K562 (cell line): ENCODE data around the gene EIF4E2. TPM values are rescaled to one million over a fixed set of nuclear protein-coding genes. Genes with fewer than 3 reads are reported as not detected.
A peak's percentile ranks its signal among the peaks of the same experiment; 100 is the strongest.

Experiments used
- C11orf30 ChIP-seq: fragments of 450-650 bp; IDR thresholded peaks from 2 replicates; pipeline ENCODE4 v1.6.1; 2016; ENCODE audit warnings: low read depth, mild to moderate bottlenecking
- DNMT1 ChIP-seq: fragments of 450-650 bp; IDR thresholded peaks from 2 replicates; pipeline ENCODE4 v1.6.1; 2016; ENCODE audit warnings: antibody characterized with exemption, mild to moderate bottlenecking
- MAFF ChIP-seq: IDR thresholded peaks from 2 replicates; pipeline ENCODE4 v1.6.1; 2012; ENCODE audit warnings: low read length, improper control_type of control experiment
- MAFG ChIP-seq: fragments of 450-650 bp; conservative IDR thresholded peaks from 2 replicates; pipeline ENCODE4 v1.6.1; 2016; ENCODE audit warnings: missing genetic modification characterization, missing compliant biosample characterization
- MAFK ChIP-seq: IDR thresholded peaks from 2 replicates; pipeline ENCODE4 v1.6.1; 2011; ENCODE audit warnings: low read length, improper control_type of control experiment
- MAZ ChIP-seq, 2 experiments: fragments of 450-650 bp in 1 of 2; sonication (generic) in 1 of 2; formaldehyde crosslinking; IDR thresholded peaks in 1 of 2; conservative IDR thresholded peaks in 1 of 2; 2 replicates each; pipeline versions ENCODE4 v1.4.0 to v1.5.0; 2020; ENCODE audit warnings: mild to moderate bottlenecking in 1 of 2, missing genetic modification reagents in 1 of 2
- NFYB ChIP-seq: IDR thresholded peaks from 2 replicates; pipeline ENCODE4 v1.6.1; 2011; ENCODE audit warnings: mild to moderate bottlenecking, moderate library complexity; ENCODE audit not compliant: insufficient read length; ENCODE audit errors: extremely low read depth
- RAD51 ChIP-seq: fragments of 450-650 bp; IDR thresholded peaks from 2 replicates; pipeline ENCODE4 v1.7.1; 2016; ENCODE audit warnings: low read depth, mild to moderate bottlenecking, borderline replicate concordance
- RBM22 ChIP-seq: fragments of 200-400 bp; formaldehyde crosslinking; IDR thresholded peaks from 2 replicates; pipeline ENCODE4 v1.6.1; 2018; ENCODE audit warnings: low read length, low read depth; ENCODE audit not compliant: poor library complexity, severe bottlenecking
- SAP30 ChIP-seq: fragments of 200-600 bp; sonication (generic); IDR thresholded peaks from 2 replicates; pipeline ENCODE4 v1.6.1; 2012; ENCODE audit warnings: borderline replicate concordance, low read depth, mild to moderate bottlenecking, moderate library complexity, low read length, control low read depth, inconsistent platforms; ENCODE audit not compliant: insufficient read depth, poor library complexity, severe bottlenecking
- SMARCC2 ChIP-seq: fragments of 450-650 bp; IDR thresholded peaks from 2 replicates; pipeline ENCODE4 v1.6.1; 2017; ENCODE audit warnings: antibody characterized with exemption, moderate library complexity, mild to moderate bottlenecking, low read depth
- TAF9B ChIP-seq: fragments of 450-650 bp; IDR thresholded peaks from 2 replicates; pipeline ENCODE4 v1.6.1; 2018; ENCODE audit warnings: mild to moderate bottlenecking; ENCODE audit not compliant: partially characterized antibody
- TRIM24 ChIP-seq, 2 experiments: fragments of 450-650 bp; IDR thresholded peaks; 2 replicates each; pipeline ENCODE4 v1.6.1; 2016
- ZNF121 ChIP-seq: sonication (generic); formaldehyde crosslinking; conservative IDR thresholded peaks from 2 replicates; pipeline ENCODE4 v1.8.0; 2022; ENCODE audit warnings: missing genetic modification reagents
- ZNF212 ChIP-seq: fragments of 450-650 bp; formaldehyde crosslinking; IDR thresholded peaks from 2 replicates; pipeline ENCODE4 v1.4.0; 2020; ENCODE audit warnings: mild to moderate bottlenecking
- ZNF253 ChIP-seq: fragments of 250-450 bp; sonication (Bioruptor Pico); conservative IDR thresholded peaks from 2 replicates; pipeline ENCODE4 v1.6.1; 2021; ENCODE audit warnings: mild to moderate bottlenecking
- ZNF282 ChIP-seq: sonication (generic); formaldehyde crosslinking; IDR thresholded peaks from 2 replicates; pipeline ENCODE4 v1.8.1; 2023; ENCODE audit warnings: missing genetic modification reagents
- ZNF311 ChIP-seq: fragments of 250-450 bp; sonication (Bioruptor Pico); IDR thresholded peaks from 2 replicates; pipeline ENCODE4 v1.4.0; 2020; ENCODE audit warnings: mild to moderate bottlenecking, moderate library complexity
- ZNF316 ChIP-seq: fragments of 450-650 bp; IDR thresholded peaks from 2 replicates; pipeline ENCODE4 v1.6.1; 2016
- polyA plus RNA-seq, 8 experiments: library from polyadenylated mRNA; depleted of rRNA in 4 of 8; stranded (reverse) in 5 of 8; unstranded in 3 of 8; fragments of >200 nt; fragmentation: Nextera tagmentation in 2 of 8; fragmentation: Illumina TruSeq in 1 of 8; extraction: Ambion mirVana in 2 of 8; extraction: Trizol in 1 of 8; gene quantifications; 2 replicates each; pipeline versions ENCODE4 v1.2.1 to v1.2.3, GENCODE V29; 2011 to 2014; ENCODE audit warnings: inconsistent platforms in 1 of 8, missing spikeins in 1 of 8
- total RNA-seq, 7 experiments: library from RNA; depleted of rRNA in 6 of 7; stranded (reverse); fragments of >200 nt in 6 of 7; fragmentation: Illumina TruSeq in 2 of 7; extraction: Trizol in 2 of 7; gene quantifications; 2 replicates each; pipeline versions ENCODE4 v1.2.1 to v1.2.3, GENCODE V29; 2011 to 2021; ENCODE audit warnings: low replicate concordance in 1 of 7
- TF ChIP-seq, protein P1 (sequence below): fragments of 450-650 bp; conservative IDR thresholded peaks from 2 replicates; pipeline ENCODE4 v1.6.1; 2016; ENCODE audit warnings: missing genetic modification characterization, low read depth, mild to moderate bottlenecking, missing compliant biosample characterization, moderate library complexity
- TF ChIP-seq, protein P2 (sequence below): fragments of 450-650 bp; IDR thresholded peaks from 2 replicates; pipeline ENCODE4 v1.6.1; 2016; ENCODE audit warnings: missing biosample characterization, missing genetic modification characterization

The EIF4E2 gene
- total and polyA plus RNA-seq, 9 of the 15 experiments (the other 6 are each of a cell fraction or from before 2014, with no cell fraction given): 33.9 to 169 (median 77.5) TPM

DNA sequence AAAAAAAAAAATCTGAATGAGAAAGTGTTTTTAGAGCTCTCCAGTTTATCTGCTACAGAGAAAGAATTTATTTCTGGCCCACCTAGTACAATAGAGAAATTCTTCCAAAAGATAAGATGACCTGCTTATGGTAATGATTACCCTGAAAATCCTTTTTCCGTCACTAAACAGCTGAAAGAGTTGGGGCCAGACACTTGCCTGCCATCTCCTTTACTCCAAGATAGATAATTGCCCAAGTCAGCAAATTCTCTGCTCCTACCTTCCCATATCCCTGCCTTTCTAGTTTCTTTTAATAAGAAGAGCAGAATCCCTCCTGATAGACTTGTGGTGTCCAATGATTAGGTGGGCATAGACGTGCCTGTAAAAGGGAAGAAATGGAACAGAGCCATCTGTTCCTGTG, 28.1 kb downstream of the EIF4E2 start (continued):
- TF ChIP-seq TAF9B: no peak
- TF ChIP-seq MAFG (tag): 0 out of 2 replicates have a peak, but pooled peaks have one; percentile 25
- TF ChIP-seq DNMT1: no peak
- TF ChIP-seq ZNF212: no peak
- peak; percentile 44; the same call in 1 of the 2 replicates for TF ChIP-seq MAFF
- no peak for TF ChIP-seq ZNF253 (CRISPR knock-in tag)
- no peak for TF ChIP-seq MAZ (CRISPR knock-in tag; conservative IDR thresholded peaks at IDR 0.05 in 1 of 2, IDR thresholded peaks at IDR 0.05 in 1 of 2)
- TF ChIP-seq ZNF311 (CRISPR knock-in tag): no peak
- peak; percentile 62 for TF ChIP-seq ZNF316
- TF ChIP-seq SMARCC2: no peak
- TF ChIP-seq, protein P1, sequence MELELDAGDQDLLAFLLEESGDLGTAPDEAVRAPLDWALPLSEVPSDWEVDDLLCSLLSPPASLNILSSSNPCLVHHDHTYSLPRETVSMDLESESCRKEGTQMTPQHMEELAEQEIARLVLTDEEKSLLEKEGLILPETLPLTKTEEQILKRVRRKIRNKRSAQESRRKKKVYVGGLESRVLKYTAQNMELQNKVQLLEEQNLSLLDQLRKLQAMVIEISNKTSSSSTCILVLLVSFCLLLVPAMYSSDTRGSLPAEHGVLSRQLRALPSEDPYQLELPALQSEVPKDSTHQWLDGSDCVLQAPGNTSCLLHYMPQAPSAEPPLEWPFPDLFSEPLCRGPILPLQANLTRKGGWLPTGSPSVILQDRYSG: no peak
- no peak for TF ChIP-seq RBM22
- TF ChIP-seq C11orf30: 0 out of 2 replicates have a peak, but pooled peaks have one; percentile 27
- no peak for TF ChIP-seq RAD51
- no peak for TF ChIP-seq ZNF121 (CRISPR knock-in tag)
- peak; percentile 40; the same call in 1 of the 2 replicates for TF ChIP-seq MAFK
- TF ChIP-seq, protein P2, sequence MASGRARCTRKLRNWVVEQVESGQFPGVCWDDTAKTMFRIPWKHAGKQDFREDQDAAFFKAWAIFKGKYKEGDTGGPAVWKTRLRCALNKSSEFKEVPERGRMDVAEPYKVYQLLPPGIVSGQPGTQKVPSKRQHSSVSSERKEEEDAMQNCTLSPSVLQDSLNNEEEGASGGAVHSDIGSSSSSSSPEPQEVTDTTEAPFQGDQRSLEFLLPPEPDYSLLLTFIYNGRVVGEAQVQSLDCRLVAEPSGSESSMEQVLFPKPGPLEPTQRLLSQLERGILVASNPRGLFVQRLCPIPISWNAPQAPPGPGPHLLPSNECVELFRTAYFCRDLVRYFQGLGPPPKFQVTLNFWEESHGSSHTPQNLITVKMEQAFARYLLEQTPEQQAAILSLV (tag): no peak
- no peak for TF ChIP-seq NFYB
- no peak for TF ChIP-seq ZNF282 (CRISPR knock-in tag)
- no peak for TF ChIP-seq TRIM24 (IDR thresholded peaks at IDR 0.05)
- TF ChIP-seq SAP30: no peak
- TF ChIP-seq, all 486 proteins: peak for 5
